Dendritic cell treated with granulocyte-macrophage colony-stimulating factor and Interleukin-4, amounts not matched to agents 40 ng/mL and 50 ng/mL, for 4 days (primary cell): Measurements from ENCODE around the gene REEP1.
A peak's percentile ranks its signal among the peaks of the same experiment; 100 is the strongest.

ENCODE experiments used
- H3K27ac Mint-ChIP-seq: one replicate; pipeline ENCODE4 v1.8.0; 2022; ENCODE audit warnings: mild to moderate bottlenecking, mixed read lengths
- H3K27me3 Mint-ChIP-seq: one replicate; pipeline ENCODE4 v1.8.0; 2022; ENCODE audit warnings: mild to moderate bottlenecking, mixed read lengths
- H3K36me3 Mint-ChIP-seq: one replicate; pipeline ENCODE4 v1.8.0; 2022; ENCODE audit warnings: low read depth, mixed read lengths
- H3K4me1 Mint-ChIP-seq: one replicate; pipeline ENCODE4 v1.8.0; 2022; ENCODE audit warnings: low read depth, mixed read lengths
- H3K4me3 Mint-ChIP-seq: one replicate; pipeline ENCODE4 v1.8.0; 2022; ENCODE audit warnings: mild to moderate bottlenecking, moderate library complexity, mixed read lengths
- H3K9me3 Mint-ChIP-seq: one replicate; pipeline ENCODE4 v1.8.0; 2022; ENCODE audit warnings: mixed read lengths
- intact Hi-C: fragments of 100-400 bp; cut with micrococcal nuclease; formaldehyde crosslinking; loops from one replicate; pipeline ENCODE4 v1.15.0; 2022

REEP1 gene

DNA sequence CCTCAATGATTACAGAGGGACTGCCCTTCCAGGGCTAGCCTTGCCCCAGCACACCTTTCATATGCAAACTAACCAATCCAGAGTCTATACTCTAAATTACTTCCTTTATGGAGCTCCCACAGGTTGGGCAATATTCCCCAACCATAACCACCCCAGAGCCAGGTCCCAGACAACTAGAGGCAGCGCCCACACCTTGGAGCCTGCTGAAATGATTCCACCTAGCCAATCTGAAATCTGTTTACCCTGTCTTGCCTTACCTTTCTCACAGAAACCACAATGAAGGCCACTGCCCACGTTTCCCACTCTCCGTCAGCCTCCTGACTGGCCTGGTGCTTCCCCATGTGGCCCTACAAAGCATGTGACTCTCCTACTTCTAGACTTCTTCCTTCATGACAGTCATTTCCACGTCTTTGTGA is 62.0 kb downstream of the REEP1 start:
- Mint-ChIP-seq H3K9me3 (peaks cover 35% of the 10 kb centered on the region), H3K36me3 (peaks cover 5% of the 10 kb centered on the region), H3K27me3 (peaks cover 39% of the 10 kb centered on the region), H3K27ac (peak overlapping the region; percentile 2), H3K4me1 (peaks cover 21% of the 10 kb centered on the region), H3K4me3 (no peak overlapping the region)
- intact Hi-C loops, result no loop called here

DNA sequence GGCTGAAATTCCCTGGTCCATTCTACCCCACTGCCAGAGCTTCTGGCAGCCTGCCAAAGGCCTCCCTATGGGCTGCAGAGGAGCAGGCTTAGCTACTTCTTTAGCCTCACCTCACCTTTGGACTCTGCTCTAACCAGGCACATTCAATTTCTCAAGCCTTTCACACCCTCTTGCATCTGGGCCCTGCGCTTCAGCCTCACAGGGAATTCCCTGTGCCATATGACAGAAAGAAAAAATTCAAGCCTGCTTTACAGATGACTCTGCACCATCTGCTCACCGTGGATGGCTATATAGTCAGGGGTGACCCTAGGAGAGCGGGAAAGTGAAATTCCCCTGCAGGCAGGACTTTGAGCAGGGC is 62.5 kb downstream of the REEP1 start:
- Mint-ChIP-seq H3K27me3 (peaks cover 40% of the 10 kb centered on the region), H3K36me3 (peaks cover 6% of the 10 kb centered on the region), H3K27ac (peak overlapping the region; percentile 35), H3K4me3 (no peak overlapping the region), H3K4me1 (peaks cover 21% of the 10 kb centered on the region), H3K9me3 (peaks cover 39% of the 10 kb centered on the region)
- intact Hi-C loops, result no loop called here

GRCh38 chr2:86274265-86274917 is 63.0 kb downstream of the REEP1 start:
- H3K27me3 Mint-ChIP-seq, result peaks cover 38% of the 10 kb centered on the region
- peak overlapping the region; percentile 35 for H3K27ac Mint-ChIP-seq

DNA sequence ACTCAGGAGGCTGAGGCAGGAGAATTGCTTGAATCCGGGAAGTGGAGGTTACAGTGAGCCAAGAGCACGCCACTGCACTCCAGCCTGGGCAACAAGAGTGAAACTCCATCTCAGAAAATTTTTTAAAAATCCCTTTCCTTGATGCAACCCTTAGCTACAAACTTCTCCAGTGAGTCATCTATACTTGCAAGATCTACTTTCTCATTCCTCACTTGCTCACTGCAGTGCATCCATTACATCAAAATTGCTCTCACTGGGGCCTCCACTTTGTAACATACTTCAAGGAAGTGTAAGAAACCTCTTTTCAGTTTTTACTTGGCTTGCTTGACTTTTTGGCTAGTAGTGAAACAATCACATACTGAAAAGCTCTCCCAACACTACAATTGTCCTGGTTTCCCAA is 65.3 kb downstream of the REEP1 start:
- peaks cover 6% of the 10 kb centered on the region for H3K36me3 Mint-ChIP-seq
- peaks cover 34% of the 10 kb centered on the region for H3K27me3 Mint-ChIP-seq
- no peak overlapping the region for H3K4me3 Mint-ChIP-seq
- H3K4me1 Mint-ChIP-seq, result peaks cover 21% of the 10 kb centered on the region
- H3K27ac Mint-ChIP-seq, result no peak overlapping the region
- peaks cover 39% of the 10 kb centered on the region for H3K9me3 Mint-ChIP-seq
- intact Hi-C loops, result no loop called here

More at GRCh38 chr2:86274265-86274917, 63.0 kb downstream of the REEP1 start:
- intact Hi-C loops, result no loop called here
- Mint-ChIP-seq H3K36me3 (peaks cover 6% of the 10 kb centered on the region), H3K4me1 (peaks cover 21% of the 10 kb centered on the region), H3K9me3 (peaks cover 39% of the 10 kb centered on the region), H3K4me3 (no peak overlapping the region)

DNA sequence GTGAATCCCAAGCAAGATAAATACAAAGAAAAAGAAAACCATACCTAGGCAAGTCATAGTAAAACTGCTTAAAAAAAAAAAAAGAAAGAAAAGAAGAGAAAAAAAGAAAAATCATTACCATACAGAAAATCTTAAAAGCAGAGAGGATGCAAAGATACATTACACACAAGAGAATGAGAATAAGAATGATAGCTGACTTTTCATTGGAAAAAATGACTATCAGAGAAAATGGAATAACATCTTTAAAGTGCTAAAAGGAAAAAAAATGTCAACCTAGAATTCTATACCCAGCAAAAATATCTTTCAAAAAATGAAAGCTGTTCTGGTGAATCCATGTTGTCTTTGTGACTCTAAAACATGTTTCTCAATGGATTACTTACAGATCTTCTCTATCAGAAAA is 66.2 kb downstream of the REEP1 start:
- Mint-ChIP-seq H3K9me3 (peaks cover 39% of the 10 kb centered on the region), H3K36me3 (peaks cover 6% of the 10 kb centered on the region), H3K27me3 (peaks cover 33% of the 10 kb centered on the region), H3K4me1 (peaks cover 21% of the 10 kb centered on the region), H3K27ac (no peak overlapping the region), H3K4me3 (no peak overlapping the region)
- intact Hi-C loops, result no loop called here

GRCh38 chr2:86263956-86264355 is 73.5 kb downstream of the REEP1 start:
- Mint-ChIP-seq H3K27ac (no peak overlapping the region), H3K9me3 (no peaks in the 10 kb centered on the region), H3K4me3 (no peak overlapping the region), H3K4me1 (no peaks in the 10 kb centered on the region), H3K36me3 (no peaks in the 10 kb centered on the region), H3K27me3 (peaks cover 18% of the 10 kb centered on the region)
- intact Hi-C loops, result no loop called here

DNA sequence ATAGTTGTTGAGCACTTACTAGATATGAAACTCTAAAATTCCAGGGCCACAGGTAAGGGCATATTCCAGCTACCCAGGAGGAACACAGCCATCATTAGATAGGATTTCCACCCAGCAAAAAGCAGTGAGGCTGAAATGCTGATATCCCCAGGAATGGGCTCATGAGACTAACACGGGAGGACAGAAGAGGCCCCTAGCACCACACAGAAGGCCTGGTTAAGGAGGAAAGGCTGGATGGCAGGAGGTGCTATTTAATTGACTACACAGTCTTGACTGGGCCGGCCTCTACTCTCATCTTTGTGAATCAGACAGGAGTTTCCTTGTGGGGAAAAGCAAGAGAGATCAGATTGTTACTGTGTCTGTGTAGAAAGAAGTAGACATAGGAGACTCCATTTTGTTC is 76.4 kb downstream of the REEP1 start:
- H3K4me1 Mint-ChIP-seq, result no peaks in the 10 kb centered on the region
- no peak overlapping the region for H3K4me3 Mint-ChIP-seq
- H3K36me3 Mint-ChIP-seq, result no peaks in the 10 kb centered on the region
- peaks cover 20% of the 10 kb centered on the region for H3K27me3 Mint-ChIP-seq
- no peaks in the 10 kb centered on the region for H3K9me3 Mint-ChIP-seq
- H3K27ac Mint-ChIP-seq, result no peak overlapping the region
- intact Hi-C loops, result no loop called here

- H3K4me1 Mint-ChIP-seq, result peaks cover 7% of the 10 kb centered on the region
- intact Hi-C loops, result no loop called here
- H3K27me3 Mint-ChIP-seq, result peaks cover 34% of the 10 kb centered on the region
- H3K36me3 Mint-ChIP-seq, result no peaks in the 10 kb centered on the region
- no peaks in the 10 kb centered on the region for H3K9me3 Mint-ChIP-seq
- no peak overlapping the region for H3K4me3 Mint-ChIP-seq
- no peak overlapping the region for H3K27ac Mint-ChIP-seq
Observed at GRCh38 chr2:86258106-86258505, 79.3 kb downstream of the REEP1 start.

GRCh38 chr2:86256982-86257381 is 80.4 kb downstream of the REEP1 start:
- Mint-ChIP-seq H3K27ac (no peak overlapping the region), H3K9me3 (no peaks in the 10 kb centered on the region), H3K4me3 (no peak overlapping the region), H3K27me3 (peaks cover 43% of the 10 kb centered on the region), H3K36me3 (no peaks in the 10 kb centered on the region), H3K4me1 (peaks cover 10% of the 10 kb centered on the region)
- intact Hi-C loops, result no loop called here

- peaks cover 10% of the 10 kb centered on the region for H3K4me1 Mint-ChIP-seq
- no peaks in the 10 kb centered on the region for H3K36me3 Mint-ChIP-seq
- intact Hi-C loops, result no loop called here
- H3K27ac Mint-ChIP-seq, result no peak overlapping the region
- no peaks in the 10 kb centered on the region for H3K9me3 Mint-ChIP-seq
- peaks cover 49% of the 10 kb centered on the region for H3K27me3 Mint-ChIP-seq
- no peak overlapping the region for H3K4me3 Mint-ChIP-seq
Observed at GRCh38 chr2:86256300-86256699, 81.1 kb downstream of the REEP1 start.

GRCh38 chr2:86254576-86255538 is 82.6 kb downstream of the REEP1 start:
- Mint-ChIP-seq H3K9me3 (no peaks in the 10 kb centered on the region), H3K27ac (no peak overlapping the region), H3K4me3 (no peak overlapping the region), H3K4me1 (peaks cover 23% of the 10 kb centered on the region), H3K27me3 (peaks cover 54% of the 10 kb centered on the region), H3K36me3 (no peaks in the 10 kb centered on the region)
- intact Hi-C loops, result no loop called here

- H3K9me3 Mint-ChIP-seq, result no peaks in the 10 kb centered on the region
Observed at GRCh38 chr2:86253424-86253823, 84.0 kb downstream of the REEP1 start.

DNA sequence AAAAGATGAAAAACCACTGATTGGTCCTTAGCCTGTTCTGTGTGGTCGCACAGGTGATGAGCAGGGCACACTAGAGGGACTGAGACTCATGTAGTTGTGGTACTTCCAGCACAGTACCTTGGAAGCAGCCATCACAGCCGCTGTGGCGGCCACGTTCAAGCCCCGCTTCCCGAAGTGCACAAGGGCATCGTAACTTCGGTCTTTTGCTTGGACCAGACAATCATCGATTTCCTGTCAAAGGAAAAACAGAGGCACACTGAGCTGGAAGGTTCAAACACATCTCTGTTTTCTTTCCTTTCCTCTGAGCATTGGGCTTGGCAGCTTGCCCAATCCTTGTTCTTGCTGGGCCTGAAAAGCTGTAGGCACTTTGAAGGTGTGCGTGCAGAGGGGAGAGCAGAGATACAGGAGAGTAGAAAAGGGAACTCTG is 85.6 kb downstream of the REEP1 start:
- Mint-ChIP-seq H3K36me3 (no peaks in the 10 kb centered on the region), H3K4me3 (no peak overlapping the region), H3K27ac (no peak overlapping the region), H3K4me1 (peaks cover 24% of the 10 kb centered on the region), H3K9me3 (no peaks in the 10 kb centered on the region), H3K27me3 (peaks cover 50% of the 10 kb centered on the region)
- intact Hi-C loops, result no loop called here

More at GRCh38 chr2:86253424-86253823, 84.0 kb downstream of the REEP1 start:
- Mint-ChIP-seq H3K27me3 (peaks cover 49% of the 10 kb centered on the region), H3K36me3 (no peaks in the 10 kb centered on the region), H3K4me3 (no peak overlapping the region), H3K4me1 (peaks cover 24% of the 10 kb centered on the region), H3K27ac (no peak overlapping the region)
- intact Hi-C loops, result no loop called here

DNA sequence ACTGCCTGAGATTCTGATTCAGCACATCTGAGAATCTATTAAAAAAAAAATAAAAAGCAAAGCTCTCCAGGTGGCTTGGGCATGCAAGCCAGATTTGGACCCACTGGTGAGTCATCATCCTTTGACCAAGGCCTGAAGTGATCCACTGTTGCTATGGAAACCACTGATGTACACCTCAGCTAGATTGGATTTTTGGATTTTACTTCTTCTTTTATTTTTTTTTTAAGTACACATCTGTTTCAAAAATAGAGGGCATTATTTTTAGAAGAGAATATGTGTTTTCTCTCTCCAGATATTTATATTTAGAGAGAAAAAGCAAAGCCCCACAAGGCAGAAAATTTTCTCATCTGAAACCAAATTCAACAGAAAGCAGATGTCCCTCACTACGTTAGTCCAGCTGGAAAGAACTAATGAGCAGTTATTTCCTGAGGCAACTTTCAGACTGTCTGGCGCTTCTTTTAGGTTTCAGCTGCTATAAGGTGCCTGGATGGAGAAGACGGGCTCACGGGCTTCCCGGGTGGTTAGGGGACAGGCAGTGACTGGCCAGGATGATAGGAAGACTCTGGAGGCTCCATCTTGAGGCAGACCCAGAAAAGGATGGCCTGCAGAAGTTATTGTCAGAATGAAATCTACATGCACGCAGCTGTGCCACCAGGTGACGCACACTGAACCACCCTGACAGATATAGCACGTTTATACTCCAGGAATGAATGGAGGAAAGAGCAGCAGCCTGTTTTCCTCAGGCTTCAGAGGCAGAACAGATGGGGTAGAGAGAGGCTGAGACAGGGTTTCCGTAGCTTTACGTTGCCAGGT is 87.6 kb downstream of the REEP1 start:
- Mint-ChIP-seq H3K4me1 (peaks cover 24% of the 10 kb centered on the region), H3K36me3 (no peaks in the 10 kb centered on the region), H3K9me3 (no peaks in the 10 kb centered on the region), H3K4me3 (no peak overlapping the region), H3K27me3 (peaks cover 43% of the 10 kb centered on the region), H3K27ac (no peak overlapping the region)
- intact Hi-C loops, result no loop called here
